ENCODE data around the gene CNTN2. TPM values are rescaled to one million over a fixed set of nuclear protein-coding genes. Genes with fewer than 3 reads are reported as not detected.

CNTN2 gene
- total RNA-seq, 2 donors from 2014 or later, result 5.1 TPM; not detected in 1

DNA sequence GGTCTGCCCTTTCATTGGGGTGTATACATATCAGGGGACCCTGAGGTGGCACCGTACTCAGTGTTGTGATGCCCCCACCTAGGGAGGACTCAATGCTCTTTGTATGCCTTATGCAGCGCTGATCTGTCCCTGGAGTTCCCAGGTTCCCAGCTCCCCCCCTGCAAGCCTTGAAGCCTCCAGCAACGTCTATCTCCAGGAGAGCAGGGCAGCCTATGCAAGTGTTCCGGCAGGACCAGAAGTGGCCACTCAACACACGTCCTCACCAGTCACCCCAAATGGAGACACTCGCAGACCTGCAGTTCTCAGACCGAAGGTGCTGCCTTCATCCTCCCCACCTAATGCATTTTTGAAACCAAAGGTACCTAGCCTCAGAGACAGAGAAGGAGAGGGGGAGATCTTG is 25.2 kb upstream of the CNTN2 start:
- intact Hi-C loops (cut with DNase I), result no loop called here
- Histone ChIP-seq H3K4me3 (no peak overlapping the region), H3K9me3 (no peaks in the 10 kb centered on the region), H3K4me1 (replicated peaks) (peaks cover 5% of the 10 kb centered on the region), H3K36me3 (no peaks in the 10 kb centered on the region), H3K27me3 (replicated peaks; ENCODE audit: insufficient read depth) (no peaks in the 10 kb centered on the region), H3K27ac (no peak overlapping the region)
- TF ChIP-seq, protein P1, sequence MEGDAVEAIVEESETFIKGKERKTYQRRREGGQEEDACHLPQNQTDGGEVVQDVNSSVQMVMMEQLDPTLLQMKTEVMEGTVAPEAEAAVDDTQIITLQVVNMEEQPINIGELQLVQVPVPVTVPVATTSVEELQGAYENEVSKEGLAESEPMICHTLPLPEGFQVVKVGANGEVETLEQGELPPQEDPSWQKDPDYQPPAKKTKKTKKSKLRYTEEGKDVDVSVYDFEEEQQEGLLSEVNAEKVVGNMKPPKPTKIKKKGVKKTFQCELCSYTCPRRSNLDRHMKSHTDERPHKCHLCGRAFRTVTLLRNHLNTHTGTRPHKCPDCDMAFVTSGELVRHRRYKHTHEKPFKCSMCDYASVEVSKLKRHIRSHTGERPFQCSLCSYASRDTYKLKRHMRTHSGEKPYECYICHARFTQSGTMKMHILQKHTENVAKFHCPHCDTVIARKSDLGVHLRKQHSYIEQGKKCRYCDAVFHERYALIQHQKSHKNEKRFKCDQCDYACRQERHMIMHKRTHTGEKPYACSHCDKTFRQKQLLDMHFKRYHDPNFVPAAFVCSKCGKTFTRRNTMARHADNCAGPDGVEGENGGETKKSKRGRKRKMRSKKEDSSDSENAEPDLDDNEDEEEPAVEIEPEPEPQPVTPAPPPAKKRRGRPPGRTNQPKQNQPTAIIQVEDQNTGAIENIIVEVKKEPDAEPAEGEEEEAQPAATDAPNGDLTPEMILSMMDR (IDR thresholded peaks at IDR 0.05), result no peak
- TF ChIP-seq POLR2AphosphoS5 (IDR thresholded peaks at IDR 0.05) (no peak), POLR2A (IDR thresholded peaks at IDR 0.05) (no peak)
- DNase-seq (ENCODE audit: low spot score), result no peak
- 94% methylated on average over 7 of the region's 7 CpGs for WGBS

DNA sequence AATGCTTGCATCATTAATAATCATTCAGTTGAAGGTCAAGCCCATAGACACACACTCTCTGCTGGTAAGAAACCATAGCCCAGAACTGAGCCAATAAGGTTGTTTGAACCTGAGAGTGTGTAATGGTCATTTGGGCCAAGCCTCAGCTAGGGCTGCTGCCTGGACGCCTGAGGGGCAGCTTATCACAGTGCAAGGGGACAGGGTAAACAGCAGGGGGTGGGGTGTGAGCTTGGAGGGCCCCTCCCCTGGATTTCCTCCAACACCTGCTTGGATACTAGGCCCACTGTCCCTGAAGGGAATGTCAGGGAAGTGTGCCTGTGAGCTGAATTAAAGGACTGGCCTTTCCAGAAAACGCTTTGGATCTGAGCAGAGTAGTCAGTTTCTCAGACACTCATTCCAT is 24.6 kb upstream of the CNTN2 start:
- intact Hi-C loops (cut with DNase I), result no loop called here
- Histone ChIP-seq H3K4me1 (replicated peaks) (peaks cover 5% of the 10 kb centered on the region), H3K9me3 (no peaks in the 10 kb centered on the region), H3K27me3 (replicated peaks; ENCODE audit: insufficient read depth) (no peaks in the 10 kb centered on the region), H3K36me3 (no peaks in the 10 kb centered on the region), H3K4me3 (no peak overlapping the region), H3K27ac (no peak overlapping the region)
- TF ChIP-seq, protein P1 (IDR thresholded peaks at IDR 0.05), result no peak
- TF ChIP-seq POLR2A (IDR thresholded peaks at IDR 0.05) (no peak), POLR2AphosphoS5 (IDR thresholded peaks at IDR 0.05) (no peak)
- no peak for DNase-seq (ENCODE audit: low spot score)
- 67% methylated on average over 2 of the region's 2 CpGs for WGBS

DNA sequence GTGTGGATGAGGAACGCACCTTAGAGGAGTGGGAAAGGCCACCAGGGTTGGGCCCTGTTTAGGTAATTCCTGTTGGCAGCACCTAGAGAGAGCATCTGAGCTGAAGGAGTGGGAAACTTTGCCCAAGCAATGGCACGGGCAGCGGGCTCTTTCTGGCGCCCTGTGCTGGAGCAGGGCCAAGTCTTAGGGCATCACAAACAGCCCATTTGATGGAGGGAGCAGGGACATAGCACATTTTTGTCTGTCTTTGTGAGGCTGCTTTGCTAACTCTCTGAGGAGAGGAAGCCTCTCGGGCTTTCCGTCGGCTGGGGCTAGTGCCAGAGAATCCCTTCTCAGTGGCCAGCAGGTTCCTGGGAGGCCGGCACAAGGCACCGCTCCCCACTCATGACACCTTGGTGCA is 22.5 kb upstream of the CNTN2 start:
- H3K27ac ChIP-seq, result no peak overlapping the region
- H3K4me1 ChIP-seq (replicated peaks), result no peaks in the 10 kb centered on the region
- intact Hi-C loops (cut with DNase I), result no loop called here
- H3K36me3 ChIP-seq, result no peaks in the 10 kb centered on the region
- no peak for TF ChIP-seq POLR2A (IDR thresholded peaks at IDR 0.05)
- TF ChIP-seq POLR2AphosphoS5 (IDR thresholded peaks at IDR 0.05), result no peak
- TF ChIP-seq, protein P1 (IDR thresholded peaks at IDR 0.05), result no peak
- WGBS, result 77% methylated on average over 8 of the region's 9 CpGs
- H3K27me3 ChIP-seq (replicated peaks; ENCODE audit: insufficient read depth), result no peaks in the 10 kb centered on the region
- H3K9me3 ChIP-seq, result no peaks in the 10 kb centered on the region
- H3K4me3 ChIP-seq, result no peak overlapping the region
- DNase-seq (ENCODE audit: low spot score), result no peak

DNA sequence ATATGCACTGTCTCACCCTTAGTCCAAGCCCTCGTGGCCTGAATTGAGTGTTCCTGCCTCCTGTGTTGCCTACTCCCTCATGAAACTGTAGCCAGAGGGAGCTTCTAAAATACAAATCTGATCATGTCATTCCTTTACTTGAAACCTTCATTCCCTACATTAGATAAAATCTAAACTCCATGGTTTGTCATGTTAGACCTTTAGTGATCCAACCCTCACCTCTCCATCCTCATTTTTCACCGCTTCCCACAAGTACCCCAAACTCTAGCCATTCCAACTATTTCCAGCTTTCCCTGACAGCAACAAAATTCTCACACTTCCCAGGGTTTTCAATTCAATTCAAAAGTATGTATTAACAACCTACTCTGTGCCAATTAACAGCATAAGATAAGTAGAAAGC is 18.3 kb upstream of the CNTN2 start:
- intact Hi-C loops (cut with DNase I), result no loop called here
- H3K27ac ChIP-seq, result no peak overlapping the region
- DNase-seq (ENCODE audit: low spot score), result no peak
- no peaks in the 10 kb centered on the region for H3K27me3 ChIP-seq (replicated peaks; ENCODE audit: insufficient read depth)
- H3K36me3 ChIP-seq, result no peaks in the 10 kb centered on the region
- H3K4me1 ChIP-seq (replicated peaks), result no peaks in the 10 kb centered on the region
- H3K9me3 ChIP-seq, result no peaks in the 10 kb centered on the region
- TF ChIP-seq POLR2AphosphoS5 (IDR thresholded peaks at IDR 0.05) (no peak), POLR2A (IDR thresholded peaks at IDR 0.05) (no peak)
- TF ChIP-seq, protein P1 (IDR thresholded peaks at IDR 0.05), result no peak
- no peak overlapping the region for H3K4me3 ChIP-seq
- WGBS, result 86% methylated on average over 2 of the region's 2 CpGs

DNA sequence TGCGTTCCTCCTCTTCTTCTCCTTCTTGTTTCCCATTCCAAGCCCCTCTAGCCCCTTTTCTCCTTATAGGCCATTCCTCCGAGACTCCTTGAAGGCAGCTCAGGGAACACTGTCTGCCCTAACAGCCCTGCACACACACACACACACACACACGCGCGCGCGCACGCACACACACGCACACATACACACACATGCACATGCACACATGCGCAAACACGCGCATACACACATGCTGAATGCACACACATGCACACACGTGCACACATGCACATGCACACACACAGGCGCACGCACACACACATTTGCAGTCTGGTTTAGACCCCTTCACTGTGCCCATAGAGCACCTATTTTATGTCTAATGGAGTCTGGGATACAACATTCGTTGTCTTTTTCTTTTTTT is 17.8 kb upstream of the CNTN2 start:
- Histone ChIP-seq H3K9me3 (no peaks in the 10 kb centered on the region), H3K4me1 (replicated peaks) (no peaks in the 10 kb centered on the region), H3K4me3 (no peak overlapping the region), H3K27me3 (replicated peaks; ENCODE audit: insufficient read depth) (no peaks in the 10 kb centered on the region), H3K36me3 (no peaks in the 10 kb centered on the region), H3K27ac (no peak overlapping the region)
- TF ChIP-seq POLR2A (IDR thresholded peaks at IDR 0.05), result no peak
- no peak for TF ChIP-seq POLR2AphosphoS5 (IDR thresholded peaks at IDR 0.05)
- TF ChIP-seq, protein P1 (IDR thresholded peaks at IDR 0.05), result no peak
- no peak for DNase-seq (ENCODE audit: low spot score)
- intact Hi-C loops (cut with DNase I), result no loop called here
- WGBS, result 81% methylated on average over 16 of the region's 16 CpGs

Data from prostate gland (tissue), 2 donors.